ENCODE results near the gene PPP2R2B.
A peak's percentile ranks its signal among the peaks of the same experiment; 100 is the strongest.

Gene PPP2R2B

DNA sequence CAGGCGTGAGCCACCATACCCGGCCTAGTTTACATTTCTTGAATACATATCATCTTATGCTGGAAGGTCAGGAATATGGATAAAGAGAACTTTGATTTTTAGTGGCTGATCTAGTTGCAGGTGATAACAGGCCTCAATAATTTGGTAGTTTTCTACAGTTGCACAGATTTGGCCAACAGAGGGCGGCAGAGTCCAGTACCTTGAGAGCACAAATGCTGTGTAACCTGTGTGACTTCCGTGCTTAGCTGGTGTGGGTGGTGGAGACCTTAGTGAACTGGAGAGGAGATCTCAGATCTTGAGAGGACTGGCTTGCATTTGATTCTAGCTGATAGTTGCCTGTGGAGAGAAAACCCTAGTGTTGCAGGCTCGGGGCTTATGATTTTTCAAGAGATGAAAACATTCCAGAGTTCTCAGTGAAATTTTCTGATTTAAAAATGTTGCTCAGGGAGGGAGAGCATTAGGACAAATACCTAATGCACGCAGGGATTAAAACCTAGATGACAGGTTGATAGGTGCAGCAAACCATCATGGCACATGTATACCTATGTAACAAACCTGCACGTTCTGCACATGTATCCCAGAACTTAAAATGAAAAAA is 345.2 kb downstream of the PPP2R2B start:
- peak; percentile 23 for DNase-seq
